NCI-H187 (cell line): ENCODE measurements around the gene STPG3.
A peak's percentile ranks its signal among the peaks of the same experiment; 100 is the strongest.

ENCODE experiments used
- DNase-seq, 2 experiments: peaks; one replicate each; lab custom pipeline; 2025; lab: John Stamatoyannopoulos, UW

The STPG3 gene

GRCh38 chr9:137222190-137223077, 28.7 kb upstream of the STPG3 start, which contains the start of gene RNF208:
Gene RNF208, minus strand, starts transcription at chr9:137222240. Its CDS starts 1,028 bp downstream, at chr9:137221212.
- no peak for DNase-seq

GRCh38 chr9:137223078-137223970, 27.8 kb upstream of the STPG3 start:
- DNase-seq, result peak; percentile 77 to 78

DNA sequence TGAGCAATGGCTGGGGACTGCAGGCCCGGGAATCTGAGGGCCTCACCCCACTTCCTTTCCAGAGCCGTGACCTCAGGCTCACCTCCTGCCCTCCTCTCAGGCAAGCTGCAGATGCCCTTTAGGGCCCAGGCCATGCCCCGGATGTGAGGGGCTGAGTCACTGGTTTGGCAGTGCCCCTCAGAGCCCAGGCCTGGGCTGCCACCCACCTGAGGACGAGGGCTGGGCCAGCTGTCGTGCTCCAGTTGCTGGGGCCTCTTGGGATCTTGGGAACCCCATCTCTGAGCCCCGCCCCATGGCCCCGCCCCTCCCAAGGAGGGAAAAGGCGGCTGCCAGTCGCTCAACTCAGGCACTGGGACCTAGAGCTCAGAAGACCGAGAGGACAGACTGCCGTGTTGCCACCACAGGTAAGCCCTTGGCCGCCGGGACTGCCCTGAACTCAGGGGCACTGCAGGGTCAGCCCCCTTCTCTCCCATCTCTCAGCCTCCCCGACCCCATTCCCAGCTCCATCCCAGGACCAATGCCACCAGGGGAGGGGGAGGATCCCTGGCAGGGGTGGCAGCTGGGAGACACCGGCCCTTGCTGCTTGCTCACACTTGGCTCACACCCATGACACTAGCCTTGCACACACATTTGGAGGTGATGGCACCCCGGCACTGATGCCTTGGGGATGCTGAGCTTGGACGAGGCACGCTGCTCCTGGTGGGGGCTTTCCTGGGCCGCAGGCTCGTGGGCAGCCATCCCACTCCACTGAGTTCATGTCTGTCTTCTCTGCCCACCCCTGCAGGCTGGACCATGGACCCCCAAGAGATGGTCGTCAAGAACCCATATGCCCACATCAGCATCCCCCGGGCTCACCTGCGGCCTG, 26.0 kb upstream of the STPG3 start, which contains the start of gene CYSRT1:
Gene CYSRT1 (plus strand): TSS at position 345 of the 865 bp plus-strand sequence. CDS start 448 bp downstream, at position 793.
- no peak for DNase-seq

GRCh38 chr9:137225699-137226331, 25.3 kb upstream of the STPG3 start:
- no peak for DNase-seq

DNA sequence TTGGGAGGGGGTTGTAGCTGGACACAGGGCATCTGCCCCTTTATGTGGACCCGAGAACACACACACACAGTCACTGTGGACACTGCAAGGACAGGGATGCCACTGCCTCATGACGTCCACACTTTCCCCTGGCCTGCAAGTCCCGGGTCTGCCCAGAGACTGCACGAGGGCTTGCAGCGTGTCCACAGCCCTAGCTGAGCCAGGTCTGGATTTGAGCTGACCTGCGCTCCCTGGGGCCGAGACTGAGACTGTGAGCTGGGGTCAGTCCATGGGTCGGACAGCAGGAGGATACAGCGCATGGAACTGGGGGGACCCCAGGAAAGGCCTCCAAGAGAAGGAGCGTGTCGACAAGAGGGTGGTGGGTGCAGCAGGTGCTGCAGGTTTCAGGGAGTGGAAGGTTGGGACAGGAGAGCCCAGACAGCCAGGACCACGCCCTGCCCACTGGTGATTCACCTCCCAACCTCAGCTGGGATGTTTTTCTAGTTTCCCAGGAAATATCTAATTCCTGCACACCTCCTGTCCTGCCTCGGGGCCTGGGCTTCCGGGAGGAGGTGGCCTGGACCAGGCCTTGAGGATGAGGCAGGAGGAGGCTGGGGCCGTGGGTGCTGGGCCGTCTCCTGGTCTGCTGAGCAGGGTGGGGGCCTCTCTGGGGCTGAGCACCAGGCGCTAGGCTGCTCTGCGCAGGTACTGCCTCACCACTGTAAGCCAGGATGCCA, 24.6 kb upstream of the STPG3 start:
- no peak for DNase-seq

DNA sequence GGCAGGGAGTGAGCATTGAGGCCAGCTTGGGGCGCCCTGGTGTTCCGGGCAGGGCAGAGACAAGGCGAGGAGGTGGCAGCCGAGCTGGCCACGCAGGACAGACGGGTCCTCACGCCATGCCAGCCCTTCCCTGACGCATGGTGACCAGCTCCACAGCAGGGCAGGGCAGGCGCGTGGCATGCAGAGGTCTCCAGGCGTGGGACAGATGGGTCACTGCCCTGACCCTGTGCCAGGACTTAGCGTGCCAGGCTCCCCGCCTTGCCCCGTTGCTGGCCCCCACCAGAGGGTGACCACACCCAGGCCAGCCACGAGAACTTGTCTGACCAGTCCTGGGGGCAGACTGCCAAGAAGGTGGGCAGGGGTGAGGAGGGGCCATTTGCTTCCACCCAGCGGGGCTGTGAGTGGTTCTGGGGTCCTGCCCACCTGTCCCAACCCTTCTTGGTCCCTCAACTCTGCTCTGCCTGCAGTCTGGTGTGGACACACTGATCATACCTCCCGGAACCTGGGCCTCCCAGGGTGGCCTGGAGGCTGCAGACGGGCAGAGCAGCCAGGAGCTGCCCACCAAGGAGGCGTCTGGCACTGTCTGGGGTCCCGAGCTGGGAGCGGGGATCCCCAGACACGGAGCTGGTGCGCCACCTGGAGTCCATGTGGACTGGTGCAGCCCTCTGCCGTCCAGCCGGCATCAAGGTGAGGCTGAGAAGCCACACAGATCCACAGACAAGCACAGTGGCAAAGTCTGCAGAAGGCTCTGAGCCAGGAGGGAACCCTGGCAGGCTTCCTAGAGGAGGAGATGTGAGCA, 23.8 kb upstream of the STPG3 start, which contains the start of gene RNF224:
Gene RNF224 (plus strand): TSS at position 449 of the 799 bp plus-strand sequence. CDS start 834 bp downstream, outside the sequence.
- DNase-seq, result peak in 1 of 2 experiments; percentile 30

DNA sequence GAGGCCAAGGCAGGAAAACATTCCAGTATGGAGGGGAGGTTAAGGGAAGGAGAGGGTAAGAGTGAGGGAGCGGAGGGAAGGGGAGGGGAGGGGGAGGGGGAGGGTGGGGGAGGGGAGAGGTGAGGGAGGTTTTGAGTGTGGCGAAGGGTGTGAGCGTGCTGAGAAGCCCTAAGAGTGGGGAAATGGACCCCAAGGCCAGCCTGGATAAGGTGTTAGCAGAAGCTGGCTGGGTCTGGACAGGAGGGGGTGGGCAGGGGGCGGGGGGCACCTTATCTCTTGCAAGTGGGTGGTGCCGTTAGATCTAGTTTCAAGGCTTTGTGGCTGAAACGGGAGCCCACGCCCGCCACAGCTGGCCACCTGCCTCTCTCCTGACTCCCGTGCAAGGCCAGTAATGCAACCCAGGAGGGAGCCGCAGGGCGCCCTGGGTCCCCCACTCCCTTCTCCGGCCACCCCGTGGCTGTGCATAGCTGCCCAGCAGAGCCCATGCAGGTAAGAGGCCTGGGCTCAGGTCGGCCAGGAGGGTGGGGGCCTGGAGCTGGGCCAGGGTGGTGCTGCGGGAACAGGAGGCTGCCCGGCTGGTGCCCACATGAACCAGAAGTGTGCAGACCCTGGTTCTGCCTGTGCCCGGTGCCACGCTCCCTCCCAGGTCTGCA, 23.1 kb upstream of the STPG3 start:
- no peak for DNase-seq

DNA sequence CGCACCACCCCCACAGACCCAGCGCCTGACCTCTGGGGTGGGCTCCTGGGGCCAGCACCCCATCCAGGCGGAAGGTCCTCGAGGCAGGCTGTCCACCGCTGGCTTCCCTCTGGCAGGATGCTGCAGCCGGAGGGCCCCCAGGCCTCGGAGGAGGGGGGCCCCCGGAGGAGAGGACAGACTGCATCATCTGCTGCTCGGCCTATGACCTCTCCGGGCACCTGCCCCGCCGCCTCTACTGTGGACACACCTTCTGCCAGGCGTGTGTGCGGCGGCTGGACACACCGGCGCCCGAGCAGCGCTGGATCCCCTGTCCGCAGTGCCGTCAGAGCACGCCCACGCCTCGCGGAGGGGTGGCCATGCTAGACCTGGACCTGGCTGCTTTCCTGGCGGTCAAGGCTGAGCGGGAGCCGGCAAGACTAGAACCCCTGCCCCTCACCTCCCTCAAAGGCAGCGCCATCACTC, 22.5 kb upstream of the STPG3 start:
- no peak for DNase-seq

GRCh38 chr9:137228968-137229896, 21.9 kb upstream of the STPG3 start:
- no peak for DNase-seq

GRCh38 chr9:137229903-137230704, 21.0 kb upstream of the STPG3 start:
- no peak for DNase-seq

DNA sequence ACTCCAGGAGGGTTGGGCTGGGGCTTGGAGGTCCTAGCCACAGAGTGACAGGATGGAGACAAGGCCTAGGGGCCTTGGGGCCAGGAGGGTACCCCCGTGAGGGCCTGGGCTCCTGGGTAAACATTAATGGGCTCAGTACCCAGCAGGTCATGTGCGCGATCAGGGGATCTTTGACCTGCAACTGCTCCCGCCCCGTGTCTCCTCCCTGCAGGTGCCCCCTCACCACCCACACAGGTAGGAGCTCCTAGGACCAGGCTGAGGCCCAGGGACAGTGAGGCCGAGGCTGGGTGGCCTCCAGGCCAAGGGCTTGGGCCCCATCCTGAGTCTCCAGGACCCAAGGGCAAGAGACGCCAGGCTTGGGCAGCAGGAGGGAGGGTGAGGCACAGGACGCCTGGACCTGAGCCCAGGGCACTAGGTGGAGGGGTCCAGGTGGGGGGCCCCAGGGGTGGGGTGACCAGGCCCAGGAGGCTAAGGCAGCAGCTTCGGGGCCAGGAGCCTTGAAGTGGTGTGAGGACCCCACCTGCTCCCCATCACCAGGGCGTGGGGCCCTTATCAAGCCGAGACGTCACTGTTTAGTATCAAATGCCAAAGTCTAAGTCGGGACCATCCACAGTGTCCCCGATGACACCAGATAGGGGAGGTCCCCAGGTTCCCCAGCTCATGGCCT, 20.2 kb upstream of the STPG3 start, which contains the start of gene SLC34A3:
Gene SLC34A3 (plus strand): TSS at position 197 of the 667 bp plus-strand sequence. CDS start 802 bp downstream, outside the sequence.
- no peak for DNase-seq

DNA sequence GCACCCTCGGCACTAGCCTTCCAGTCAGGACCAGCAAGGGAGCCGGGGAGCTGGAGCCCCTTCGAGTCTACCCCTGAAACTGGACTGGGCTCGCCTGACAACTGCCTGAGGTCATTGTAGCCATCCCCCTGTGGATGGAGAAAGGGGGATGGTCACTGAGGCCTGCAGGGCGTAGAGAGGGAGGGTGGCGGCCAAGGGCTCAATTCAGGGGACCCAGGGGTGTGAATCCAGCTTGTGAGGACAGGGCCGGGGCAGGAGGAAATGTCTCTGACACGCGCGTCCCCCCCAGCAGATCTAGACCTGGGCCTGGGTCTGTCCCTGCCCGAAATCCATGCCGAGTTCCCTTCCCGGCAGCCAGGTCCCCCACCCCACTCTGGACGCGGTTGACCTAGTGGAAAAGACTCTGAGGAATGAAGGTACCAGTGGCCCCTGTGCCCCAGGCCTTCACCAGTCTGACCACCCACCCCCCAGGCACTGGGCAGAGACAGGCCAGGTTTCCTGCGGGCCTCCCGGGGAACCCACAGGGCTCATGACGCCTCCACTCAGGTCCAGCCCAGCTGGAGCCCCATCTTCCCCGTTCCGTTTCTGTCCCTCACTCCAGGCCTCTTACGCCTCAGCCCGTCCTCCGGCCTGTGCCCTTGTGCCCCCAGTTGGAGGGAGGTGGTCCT, 19.6 kb upstream of the STPG3 start:
- no peak for DNase-seq

GRCh38 chr9:137232101-137232500, 19.0 kb upstream of the STPG3 start:
- no peak for DNase-seq

DNA sequence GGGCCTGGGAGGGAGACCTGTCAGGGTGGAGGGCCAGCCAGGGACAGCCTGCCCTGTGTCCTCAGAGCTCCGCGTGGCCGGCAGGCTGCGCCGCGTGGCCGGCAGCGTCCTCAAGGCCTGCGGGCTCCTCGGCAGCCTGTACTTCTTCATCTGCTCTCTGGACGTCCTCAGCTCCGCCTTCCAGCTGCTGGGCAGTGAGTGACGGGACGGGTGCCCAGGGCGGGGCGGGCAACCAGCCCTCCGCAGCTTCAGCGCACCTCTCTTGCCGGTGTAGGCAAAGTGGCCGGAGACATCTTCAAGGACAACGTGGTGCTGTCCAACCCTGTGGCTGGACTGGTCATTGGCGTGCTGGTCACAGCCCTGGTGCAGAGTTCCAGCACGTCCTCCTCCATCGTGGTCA, 18.6 kb upstream of the STPG3 start:
- no peak for DNase-seq

- no peak for DNase-seq
Measured at GRCh38 chr9:137233143-137233980, 17.7 kb upstream of the STPG3 start.
